ENCODE data around the gene ICAM1. TPM values are rescaled to one million over a fixed set of nuclear protein-coding genes. Genes with fewer than 3 reads are reported as not detected.

The ICAM1 gene
- total and polyA plus RNA-seq, 10 of the 15 experiments (the other 5 are each of a cell fraction or from before 2014, with no cell fraction given), result 7.6 to 115 (median 60.2) TPM

DNA sequence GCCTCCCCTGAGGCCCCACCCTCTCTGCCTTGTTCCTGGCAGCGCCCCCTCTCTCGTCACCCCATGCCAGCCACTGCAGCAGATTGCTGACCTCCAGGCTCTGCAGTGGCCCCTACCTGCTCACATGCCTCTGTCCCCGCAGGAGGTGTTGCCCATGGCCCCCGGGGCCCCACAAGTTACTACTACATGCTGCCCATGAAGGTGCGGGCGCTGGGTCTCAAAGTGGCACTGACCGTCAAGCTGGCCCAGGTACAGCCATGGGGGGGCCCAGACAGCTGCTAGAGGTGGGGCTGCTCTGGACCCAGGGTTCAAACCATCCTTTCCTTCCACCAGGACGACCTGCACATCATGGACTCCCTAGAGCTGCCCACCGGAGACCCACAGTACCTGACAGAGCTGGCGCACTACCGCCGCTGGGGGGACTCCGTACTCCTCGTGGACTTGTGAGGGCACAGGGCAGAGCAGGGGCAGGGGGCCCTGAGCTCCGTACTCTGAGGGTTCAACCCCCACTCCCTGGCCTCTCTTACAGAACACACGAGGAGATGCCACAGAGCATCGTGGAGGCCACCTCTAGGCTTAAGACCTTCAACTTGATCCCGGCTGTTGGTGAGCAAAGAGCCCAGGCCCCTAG, 12.7 kb upstream of the ICAM1 start:
- H3K79me2 ChIP-seq (ENCODE audit: control insufficient read depth, insufficient read depth, low read length), result peaks cover 10% of the 10 kb centered on the region
- ATAC-seq (no peak), FAIRE-seq (no peak), DNase-seq (ENCODE audit: low read depth, low spot score) (no peak)
- H3K9me3 ChIP-seq (replicated peaks; ENCODE audit: control insufficient read depth, insufficient read depth, low read length), result no peaks in the 10 kb centered on the region; the same call in 2 of the 3 replicates
- no peaks in the 10 kb centered on the region for H4K20me1 ChIP-seq (ENCODE audit: control insufficient read depth, insufficient read depth)
- no TSS peak for BruUV-seq (replicated peaks)
- TF ChIP-seq POLR2A (IDR thresholded peaks at IDR 0.05; ENCODE audit: low read depth, low read length), result peak; percentile 38; the same call in 1 of the 2 replicates
- TF ChIP-seq, protein P1, sequence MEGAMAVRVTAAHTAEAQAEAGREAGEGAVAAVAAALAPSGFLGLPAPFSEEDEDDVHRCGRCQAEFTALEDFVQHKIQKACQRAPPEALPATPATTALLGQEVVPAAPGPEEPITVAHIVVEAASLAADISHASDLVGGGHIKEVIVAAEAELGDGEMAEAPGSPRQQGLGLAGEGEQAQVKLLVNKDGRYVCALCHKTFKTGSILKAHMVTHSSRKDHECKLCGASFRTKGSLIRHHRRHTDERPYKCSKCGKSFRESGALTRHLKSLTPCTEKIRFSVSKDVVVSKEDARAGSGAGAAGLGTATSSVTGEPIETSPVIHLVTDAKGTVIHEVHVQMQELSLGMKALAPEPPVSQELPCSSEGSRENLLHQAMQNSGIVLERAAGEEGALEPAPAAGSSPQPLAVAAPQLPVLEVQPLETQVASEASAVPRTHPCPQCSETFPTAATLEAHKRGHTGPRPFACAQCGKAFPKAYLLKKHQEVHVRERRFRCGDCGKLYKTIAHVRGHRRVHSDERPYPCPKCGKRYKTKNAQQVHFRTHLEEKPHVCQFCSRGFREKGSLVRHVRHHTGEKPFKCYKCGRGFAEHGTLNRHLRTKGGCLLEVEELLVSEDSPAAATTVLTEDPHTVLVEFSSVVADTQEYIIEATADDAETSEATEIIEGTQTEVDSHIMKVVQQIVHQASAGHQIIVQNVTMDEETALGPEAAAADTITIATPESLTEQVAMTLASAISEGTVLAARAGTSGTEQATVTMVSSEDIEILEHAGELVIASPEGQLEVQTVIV (IDR thresholded peaks at IDR 0.05; ENCODE audit: borderline replicate concordance, partially characterized antibody), result no peak
- POLR2A ChIA-PET, result interaction anchor here (0.5 to 3.8 kb wide), 7 partner anchors 11 to 401 kb away, joined by 3 to 32 read pairs (median 4); partner anchors contain the start of gene ICAM1
- in situ Hi-C loops (cut with MboI), result loop anchor here (5.0 kb wide), 1 partner anchor 321 kb away; the partner anchor contains the start of gene OLFM2
- no peak overlapping the region for H3K4me2 ChIP-seq (ENCODE audit: control insufficient read depth, insufficient read depth)
- H3K4me1 ChIP-seq (ENCODE audit: control insufficient read depth, insufficient read depth, low read length), result peaks cover 11% of the 10 kb centered on the region
- WGBS (ENCODE audit: insufficient coverage, insufficient replicate concordance, low lambda C conversion rate, missing lambda C conversion rate), result 95% methylated on average over 18 of the region's 18 CpGs
- intact Hi-C loops (cut with micrococcal nuclease; ENCODE audit: unreplicated experiment), result no loop called here
- SMC1A ChIA-PET (ENCODE audit: uncharacterized antibody, unreplicated experiment), result interaction anchor here (0.5 to 5.6 kb wide), 15 partner anchors 12 to 1488 kb away, joined by 3 to 83 read pairs (median 3); partner anchors contain the start of genes CDC37, ICAM1, ICAM5 and TYK2
- no peak overlapping the region for H3K9ac ChIP-seq (ENCODE audit: control insufficient read depth, insufficient read depth, low read length)
- CTCF ChIA-PET, result interaction anchor here (0.6 to 5.2 kb wide), 29 partner anchors 8 to 353 kb away, joined by 3 to 186 read pairs (median 6); partner anchors contain the start of genes CDC37, ICAM1, ICAM4 and ICAM5
- no peaks in the 10 kb centered on the region for H3K27me3 ChIP-seq (replicated peaks in 1 of 2; ENCODE audit: control insufficient read depth in 2 of 2, insufficient read depth in 2 of 2, low read length in 1 of 2)
- RAD21 ChIA-PET (ENCODE audit: unreplicated experiment), result interaction anchor here (0.5 to 7.2 kb wide), 20 partner anchors 8 to 326 kb away, joined by 3 to 107 read pairs (median 4); partner anchors contain the start of genes CDC37, DNMT1, ICAM1 and ICAM5
- H2AFZ ChIP-seq (ENCODE audit: control insufficient read depth, low read depth, low read length), result no peak overlapping the region
- H3K36me3 ChIP-seq (ENCODE audit: control insufficient read depth in 2 of 2, insufficient read depth in 2 of 2, low read length in 1 of 2), result peaks cover 22 to 23% of the 10 kb centered on the region in 2 experiments; a peak in 3 of 4 replicates
- no peak overlapping the region for H3K27ac ChIP-seq (ENCODE audit: control insufficient read depth, insufficient read depth)
- H3K4me3 ChIP-seq, result no peak overlapping the region

All from GM12878 (cell line).